ENCODE results near the gene MSI2. TPM values are rescaled to one million over a fixed set of nuclear protein-coding genes. Genes with fewer than 3 reads are reported as not detected.

Gene MSI2
- total and polyA plus RNA-seq, 2 donors (not counting 3 experiments of a cell fraction or from before 2014, with no cell fraction given), result 20.9 to 59.3 TPM

- intact Hi-C loops (cut with micrococcal nuclease), result no loop called here
- H2AFZ ChIP-seq (ENCODE audit: low read depth, low read length), result no peak overlapping the region
- no peak for DNase-seq (ENCODE audit: low read depth, low spot score)
- no peaks in the 10 kb centered on the region for H3K9me1 ChIP-seq (replicated peaks; ENCODE audit: control insufficient read depth, extremely low read depth, insufficient read depth, low read length)
- TF ChIP-seq POLR2AphosphoS5 (IDR thresholded peaks at IDR 0.05; ENCODE audit: insufficient read depth, low read depth, low read length), result no peak
- no peaks in the 10 kb centered on the region for H3K36me3 ChIP-seq (ENCODE audit: control insufficient read depth in 2 of 2, extremely low read depth in 1 of 2, insufficient read depth in 2 of 2, low read length in 2 of 2)
- no peak overlapping the region for H3K27ac ChIP-seq (ENCODE audit: insufficient read depth, low read depth, low read length)
- H3K4me3 ChIP-seq (replicated peaks in 1 of 3; ENCODE audit: insufficient read depth in 1 of 3, low read depth in 1 of 3, low read length in 3 of 3), result no peak overlapping the region
- FAIRE-seq, result no peak
- dilution Hi-C loops (cut with MboI; ENCODE audit: extremely low pct_ligation_motif_present, low sequenced_read_pairs), result no loop called here
- H4K20me1 ChIP-seq (replicated peaks; ENCODE audit: control insufficient read depth, extremely low read depth, insufficient read depth, low read length), result peaks cover 2% of the 10 kb centered on the region
- no peaks in the 10 kb centered on the region for H3K27me3 ChIP-seq (ENCODE audit: control insufficient read depth in 2 of 2, insufficient read depth in 2 of 2, low read length in 2 of 2)
- no peak overlapping the region for H3K9ac ChIP-seq (replicated peaks; ENCODE audit: extremely low read depth, insufficient read depth, low read length)
- BruUV-seq (replicated peaks), result no TSS peak
- H3K4me1 ChIP-seq (ENCODE audit: control insufficient read depth, extremely low read depth, insufficient read depth, low read length), result no peaks in the 10 kb centered on the region
- POLR2A ChIA-PET, result no interaction called here
- H3K4me2 ChIP-seq (ENCODE audit: insufficient read depth, low read length), result no peak overlapping the region
- CTCF ChIA-PET, result interaction anchor here (4.4 kb wide), 1 partner anchor 205 kb away, joined by 21 read pairs; no protein-coding TSS in a partner anchor
- H3K9me3 ChIP-seq (replicated peaks; ENCODE audit: control insufficient read depth, insufficient read depth, low read length), result no peaks in the 10 kb centered on the region
- no peaks in the 10 kb centered on the region for H3K79me2 ChIP-seq (ENCODE audit: control insufficient read depth, insufficient read depth, low read length)
These were observed 192.5 kb downstream of the MSI2 start for GRCh38 chr17:57448759-57449283.

GRCh38 chr17:57451191-57451590, 194.9 kb downstream of the MSI2 start:
- intact Hi-C loops (cut with micrococcal nuclease) (no loop called here), dilution Hi-C loops (cut with MboI; ENCODE audit: extremely low pct_ligation_motif_present, low sequenced_read_pairs) (no loop called here)
- FAIRE-seq (no peak), DNase-seq (ENCODE audit: low read depth, low spot score) (no peak)
- Histone ChIP-seq H3K27ac (ENCODE audit: insufficient read depth, low read depth, low read length) (no peak overlapping the region), H3K4me3 (replicated peaks in 1 of 3; ENCODE audit: insufficient read depth in 1 of 3, low read depth in 1 of 3, low read length in 3 of 3) (no peak overlapping the region), H3K9ac (replicated peaks; ENCODE audit: extremely low read depth, insufficient read depth, low read length) (no peak overlapping the region), H3K4me2 (ENCODE audit: insufficient read depth, low read length) (no peak overlapping the region), H4K20me1 (replicated peaks; ENCODE audit: control insufficient read depth, extremely low read depth, insufficient read depth, low read length) (peaks cover 2% of the 10 kb centered on the region), H3K9me3 (replicated peaks; ENCODE audit: control insufficient read depth, insufficient read depth, low read length) (no peaks in the 10 kb centered on the region), H3K4me1 (ENCODE audit: control insufficient read depth, extremely low read depth, insufficient read depth, low read length) (no peaks in the 10 kb centered on the region), H3K36me3 (ENCODE audit: control insufficient read depth in 2 of 2, extremely low read depth in 1 of 2, insufficient read depth in 2 of 2, low read length in 2 of 2) (no peaks in the 10 kb centered on the region), H2AFZ (ENCODE audit: low read depth, low read length) (no peak overlapping the region), H3K79me2 (ENCODE audit: control insufficient read depth, insufficient read depth, low read length) (no peaks in the 10 kb centered on the region), H3K27me3 (ENCODE audit: control insufficient read depth in 2 of 2, insufficient read depth in 2 of 2, low read length in 2 of 2) (no peaks in the 10 kb centered on the region), H3K9me1 (replicated peaks; ENCODE audit: control insufficient read depth, extremely low read depth, insufficient read depth, low read length) (no peaks in the 10 kb centered on the region)
- TF ChIP-seq CTCF (IDR thresholded peaks at IDR 0.05; ENCODE audit: extremely low read depth in 1 of 2, insufficient read depth in 1 of 2, low read depth in 1 of 2, low read length in 2 of 2) (no peak), GATA2 (IDR thresholded peaks at IDR 0.05; ENCODE audit: insufficient read depth, insufficient read length, low read depth, low read length) (no peak), JUN (IDR thresholded peaks at IDR 0.05; ENCODE audit: borderline replicate concordance, insufficient read depth, insufficient read length, low read depth) (no peak), EZH2 (IDR thresholded peaks at IDR 0.05; ENCODE audit: borderline replicate concordance, low read depth, low read length, severe bottlenecking) (no peak), POLR2A (IDR thresholded peaks at IDR 0.05; ENCODE audit: low read depth, low read length) (no peak), POLR2AphosphoS5 (IDR thresholded peaks at IDR 0.05; ENCODE audit: insufficient read depth, low read depth, low read length) (no peak), MAX (IDR thresholded peaks at IDR 0.05; ENCODE audit: insufficient read depth, insufficient read length) (no peak), MYC (IDR thresholded peaks at IDR 0.05; ENCODE audit: low read depth, low read length) (no peak), FOS (IDR thresholded peaks at IDR 0.05; ENCODE audit: borderline replicate concordance, insufficient read depth, low read length) (no peak)
- CTCF ChIA-PET, result interaction anchor here (0.6 to 0.9 kb wide), 2 partner anchors 20 to 208 kb away, joined by 3 to 4 read pairs; no protein-coding TSS in a partner anchor
- BruUV-seq (replicated peaks), result no TSS peak
- POLR2A ChIA-PET, result interaction anchor here (0.7 kb wide), 1 partner anchor 140 kb away, joined by 3 read pairs; no protein-coding TSS in a partner anchor

Data from endothelial cell of umbilical vein (primary cell).